HG02885 (cell line): Measurements from ENCODE around the gene CCDC71.

Experiments used
- ATAC-seq: cut with Tn5 transposase; IDR thresholded peaks from one replicate; pipeline ENCODE4 v1.9.1; 2021; ENCODE audit warnings: mild to moderate bottlenecking; ENCODE audit not compliant: unreplicated experiment, poor library complexity

The CCDC71 gene

DNA sequence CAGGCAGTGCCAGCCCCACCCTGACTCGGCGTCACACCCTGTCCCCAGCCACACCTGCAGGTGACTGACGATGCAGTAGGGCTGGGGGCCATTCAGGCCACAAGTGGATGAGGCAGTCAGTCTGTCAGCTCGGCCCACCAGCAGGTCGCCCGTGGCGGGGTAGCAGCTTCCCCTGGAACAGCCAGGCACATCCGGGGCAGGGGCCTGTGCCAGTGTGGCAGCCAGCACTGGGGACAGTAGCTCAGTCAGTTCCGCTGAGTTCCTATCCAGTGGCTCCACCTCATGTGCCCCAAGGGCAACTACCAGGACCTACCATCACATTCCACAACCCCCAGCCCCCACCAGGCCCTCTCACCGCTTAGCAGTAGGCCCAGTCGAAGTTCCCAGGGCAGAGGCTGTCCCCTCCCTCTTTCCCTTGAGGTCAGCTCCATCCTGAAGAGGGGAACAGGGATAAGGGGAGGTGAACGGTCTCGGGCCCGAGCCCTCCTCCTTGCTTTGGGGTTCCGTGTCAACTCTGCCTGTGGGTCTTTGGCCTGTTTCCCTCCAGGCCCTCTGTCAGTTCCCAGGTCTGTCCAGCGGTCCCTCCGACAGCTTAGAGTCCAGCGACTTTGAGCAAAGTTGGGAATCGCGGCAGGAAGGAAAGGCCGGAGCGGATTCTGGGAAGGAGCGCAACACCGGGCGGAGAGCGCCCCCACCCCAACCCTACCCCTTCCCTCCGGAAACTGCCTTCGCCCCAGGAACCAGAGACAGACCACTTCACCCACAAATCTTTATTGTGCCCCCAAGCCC is 33.5 kb downstream of the CCDC71 start, which contains the start of gene LAMB2:
TSS of gene LAMB2 (minus strand) at position 614 of the 789 bp plus-strand sequence. CDS start at position 431, 183 bp downstream.
- ATAC-seq, result no peak

DNA sequence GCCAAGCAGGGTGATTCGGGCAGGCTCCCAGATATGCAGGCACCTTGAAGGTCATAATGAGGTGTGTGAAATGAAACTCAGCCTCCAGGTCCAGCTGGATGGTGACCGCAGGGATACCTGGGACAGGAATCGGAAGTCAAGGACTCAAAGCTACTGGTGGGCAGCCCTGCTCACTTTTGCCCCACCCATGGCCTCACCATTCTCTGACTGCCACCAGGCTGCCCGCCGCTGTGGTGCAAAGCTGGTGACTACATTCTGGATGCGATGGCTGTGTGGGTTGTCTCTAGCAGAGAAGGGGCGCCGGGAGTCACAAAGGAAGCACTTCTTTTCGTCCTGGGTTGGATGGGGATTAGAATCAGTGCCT is 34.1 kb downstream of the CCDC71 start:
- ATAC-seq, result no peak

DNA sequence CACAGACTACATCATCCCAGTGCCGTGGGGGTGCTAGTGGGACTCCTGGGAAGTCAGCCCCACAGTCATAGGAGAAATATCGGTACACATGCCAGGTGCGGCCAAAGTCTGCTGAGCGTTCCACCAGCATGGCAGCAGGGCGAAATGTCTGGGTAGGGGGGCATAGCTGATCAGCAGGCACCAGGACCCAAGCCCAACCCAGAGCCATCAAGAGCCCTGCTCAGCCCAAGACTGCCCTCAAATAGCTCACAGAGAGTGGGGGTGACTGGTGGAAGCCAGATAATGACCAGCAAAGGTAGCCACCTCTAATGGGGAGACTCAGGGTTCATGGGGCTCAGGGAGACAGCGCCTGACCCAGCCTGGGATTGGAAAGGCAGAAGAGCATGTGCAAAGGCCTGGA is 34.6 kb downstream of the CCDC71 start:
- ATAC-seq, result no peak

DNA sequence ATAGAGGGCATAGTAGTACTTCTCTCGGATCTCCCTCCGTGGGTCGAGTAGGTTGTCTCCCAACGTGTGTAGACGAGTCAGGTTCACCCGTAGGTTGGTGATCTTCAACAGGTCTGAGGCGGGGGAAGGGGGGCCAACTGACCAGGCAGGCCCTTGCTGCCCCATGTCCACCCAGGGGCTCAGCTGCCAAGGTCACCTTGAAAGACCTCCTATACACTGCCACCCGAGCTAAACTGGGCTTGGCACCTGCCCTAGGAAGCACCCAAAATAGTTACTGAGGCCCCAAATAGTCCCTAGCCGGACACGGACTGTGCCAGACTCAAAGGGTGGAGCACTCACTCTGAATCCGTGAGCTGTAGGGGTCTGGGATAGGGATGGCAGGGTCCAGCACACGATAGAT is 35.1 kb downstream of the CCDC71 start:
- no peak for ATAC-seq

DNA sequence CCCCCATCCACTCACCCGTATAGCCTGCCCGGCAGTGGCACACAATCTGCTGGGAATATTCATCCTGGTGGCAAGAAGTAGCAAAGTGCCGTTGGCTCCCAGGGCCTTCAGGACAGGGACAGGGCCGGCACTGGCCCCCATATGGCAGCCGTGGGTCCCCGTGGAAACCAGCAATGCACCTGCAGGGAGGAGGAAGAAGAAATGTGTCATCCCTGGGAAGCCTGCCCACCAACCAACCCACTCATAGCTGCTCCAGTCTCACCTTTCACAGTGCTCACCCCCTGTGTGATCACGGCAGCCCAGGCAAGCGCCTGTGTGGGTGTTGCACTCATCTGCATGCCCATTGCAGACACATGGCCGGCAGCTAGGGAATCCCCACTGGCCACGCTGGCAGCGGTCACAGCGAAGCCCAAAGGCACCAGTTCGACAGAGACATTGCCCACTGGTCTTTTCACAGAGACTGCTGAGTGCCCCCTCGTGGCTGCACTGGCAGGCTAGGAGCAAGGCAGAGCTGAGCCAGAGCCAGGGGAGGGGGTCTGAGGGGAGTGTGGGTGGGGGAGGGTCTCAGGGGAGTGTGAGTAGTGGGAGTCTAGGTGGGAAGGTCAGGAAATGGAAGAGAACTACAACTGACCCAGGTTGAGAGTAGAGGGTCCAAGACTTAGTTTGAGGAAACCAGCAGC is 41.0 kb downstream of the CCDC71 start:
- no peak for ATAC-seq

DNA sequence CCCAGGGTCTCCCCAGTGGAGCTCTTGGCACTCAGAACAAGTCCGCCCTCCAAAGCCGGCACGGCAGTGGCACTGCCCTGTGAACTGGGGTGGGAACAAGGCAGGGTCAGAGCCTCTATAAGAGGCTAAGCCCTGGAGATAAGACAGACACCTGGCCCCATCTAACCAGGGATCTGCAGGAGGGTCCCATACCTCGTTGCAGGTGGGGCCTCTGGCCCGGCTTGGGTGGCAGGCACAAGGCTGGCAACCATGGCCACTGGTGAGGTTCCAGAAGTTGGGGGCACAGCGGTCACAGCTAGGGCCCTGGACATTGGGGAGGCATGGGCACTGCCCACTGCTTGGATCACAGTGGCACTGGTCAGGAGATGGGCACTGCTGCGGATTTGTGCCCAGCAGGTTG is 41.9 kb downstream of the CCDC71 start:
- ATAC-seq, result no peak

DNA sequence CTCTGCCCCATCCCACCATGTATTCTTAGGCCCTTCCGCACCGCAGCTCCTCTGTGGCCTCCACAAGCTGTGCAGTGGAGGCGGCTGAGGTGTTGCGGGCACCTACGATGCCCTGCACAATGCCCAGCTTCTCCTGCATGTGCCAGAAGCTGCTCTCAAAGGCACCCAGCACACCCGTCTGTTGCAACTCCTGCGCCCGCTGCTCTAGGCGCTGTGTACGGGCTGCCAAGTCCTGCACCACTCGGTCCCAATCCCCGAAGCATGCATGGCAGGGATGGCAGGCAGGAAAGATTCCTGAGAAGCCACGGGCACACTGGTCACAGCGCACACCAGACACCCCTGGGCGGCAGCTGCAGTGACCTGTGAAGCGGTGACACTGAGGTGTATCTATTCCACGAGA is 42.4 kb downstream of the CCDC71 start:
- ATAC-seq, result no peak

DNA sequence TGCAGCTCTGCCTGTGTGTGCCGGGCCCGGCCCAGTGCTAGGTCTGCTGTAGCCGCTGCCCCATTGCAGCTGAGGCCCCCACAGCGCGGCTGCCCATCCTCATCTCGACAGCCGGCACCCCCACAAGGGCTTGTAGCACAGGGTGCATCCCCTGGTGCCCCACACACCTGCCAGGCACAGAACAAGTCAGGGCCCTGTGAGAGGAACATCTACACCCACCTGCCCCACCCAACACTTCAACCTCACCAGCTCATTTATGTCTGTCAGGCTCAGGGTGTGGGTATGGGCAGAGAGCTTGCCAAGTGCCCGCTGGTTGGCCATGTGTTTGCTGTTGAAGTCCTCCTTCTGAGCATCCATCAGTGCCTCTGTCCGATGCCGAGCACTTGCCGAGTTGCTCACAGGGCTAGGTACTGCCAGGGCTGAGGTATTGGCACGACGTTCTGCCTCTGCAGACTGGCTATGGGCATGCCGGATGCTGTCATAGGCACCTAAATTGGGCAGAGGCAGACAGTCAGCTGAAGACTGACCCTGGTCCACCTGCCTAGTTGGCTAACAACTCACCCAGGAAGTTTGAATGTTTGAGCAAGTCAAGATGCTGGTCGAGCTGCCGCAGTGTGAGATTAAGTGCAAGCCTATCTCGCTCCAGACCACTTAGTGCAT is 43.1 kb downstream of the CCDC71 start:
- ATAC-seq, result no peak

DNA sequence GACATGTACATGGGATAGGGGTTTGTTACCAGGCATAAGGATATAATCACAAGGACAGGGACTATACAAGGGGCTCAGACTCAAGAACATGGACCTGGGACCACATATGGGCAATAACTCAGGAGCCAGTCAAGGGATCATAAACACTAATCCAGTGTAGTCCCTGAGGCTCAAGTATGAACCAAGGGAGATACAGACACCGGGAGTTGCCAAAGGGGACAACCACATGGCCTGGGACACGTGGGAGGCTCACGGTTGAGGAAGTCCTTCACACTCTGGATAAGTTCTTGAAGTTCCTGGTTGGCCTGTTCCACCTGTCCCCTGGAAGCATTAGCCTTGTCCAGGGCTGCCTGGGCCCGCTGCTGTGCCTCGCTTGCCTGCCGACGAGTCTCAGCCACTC is 43.7 kb downstream of the CCDC71 start:
- no peak for ATAC-seq

DNA sequence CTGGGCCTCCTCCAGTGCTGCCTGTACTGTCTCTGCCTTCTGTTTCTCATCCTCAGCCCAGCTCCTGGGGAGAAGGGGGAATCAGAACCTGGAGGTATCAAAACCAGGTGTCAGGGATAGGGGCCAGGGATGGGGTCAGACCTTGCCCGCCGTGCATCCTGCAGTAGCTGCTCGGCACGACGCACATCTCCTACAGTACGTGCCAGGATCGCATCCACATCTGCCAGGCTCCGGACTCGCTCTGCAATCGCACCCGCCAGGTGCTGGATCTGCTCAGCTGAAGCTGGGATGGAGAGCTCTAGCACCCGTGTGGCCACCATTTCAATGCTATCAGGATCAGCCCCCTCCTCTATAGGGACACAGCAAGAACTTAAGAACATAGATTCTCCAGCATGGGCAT is 44.1 kb downstream of the CCDC71 start:
- no peak for ATAC-seq

DNA sequence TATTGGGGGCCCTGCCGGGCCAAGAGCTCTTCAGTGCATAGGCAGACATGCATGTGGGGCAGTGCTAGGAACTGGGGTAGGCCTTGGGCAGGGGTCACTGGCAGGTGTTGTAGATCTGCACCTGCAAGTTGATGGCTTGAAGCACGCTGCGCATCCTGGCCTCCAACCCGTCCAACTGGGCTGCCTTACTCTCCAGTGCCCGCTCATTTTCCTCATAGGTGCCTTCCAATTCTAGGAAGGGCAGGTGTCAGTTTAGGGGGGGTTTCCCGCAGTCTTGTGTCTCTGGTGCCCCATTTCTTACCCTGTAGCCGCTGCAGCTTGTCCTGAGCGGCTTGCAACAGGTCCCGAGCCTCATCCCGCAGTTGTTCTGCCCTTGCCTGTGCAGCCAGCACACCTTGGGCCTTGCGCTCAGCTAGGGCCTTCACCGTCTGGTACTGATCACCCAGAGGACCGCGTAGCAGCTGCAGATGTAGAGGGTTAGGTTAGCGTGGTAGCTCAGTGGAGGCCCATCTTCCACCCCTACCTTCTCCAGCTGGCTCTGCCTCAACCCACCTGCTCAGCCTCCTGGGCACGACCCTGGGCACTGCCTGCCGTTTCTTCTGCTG is 44.9 kb downstream of the CCDC71 start:
- no peak for ATAC-seq

DNA sequence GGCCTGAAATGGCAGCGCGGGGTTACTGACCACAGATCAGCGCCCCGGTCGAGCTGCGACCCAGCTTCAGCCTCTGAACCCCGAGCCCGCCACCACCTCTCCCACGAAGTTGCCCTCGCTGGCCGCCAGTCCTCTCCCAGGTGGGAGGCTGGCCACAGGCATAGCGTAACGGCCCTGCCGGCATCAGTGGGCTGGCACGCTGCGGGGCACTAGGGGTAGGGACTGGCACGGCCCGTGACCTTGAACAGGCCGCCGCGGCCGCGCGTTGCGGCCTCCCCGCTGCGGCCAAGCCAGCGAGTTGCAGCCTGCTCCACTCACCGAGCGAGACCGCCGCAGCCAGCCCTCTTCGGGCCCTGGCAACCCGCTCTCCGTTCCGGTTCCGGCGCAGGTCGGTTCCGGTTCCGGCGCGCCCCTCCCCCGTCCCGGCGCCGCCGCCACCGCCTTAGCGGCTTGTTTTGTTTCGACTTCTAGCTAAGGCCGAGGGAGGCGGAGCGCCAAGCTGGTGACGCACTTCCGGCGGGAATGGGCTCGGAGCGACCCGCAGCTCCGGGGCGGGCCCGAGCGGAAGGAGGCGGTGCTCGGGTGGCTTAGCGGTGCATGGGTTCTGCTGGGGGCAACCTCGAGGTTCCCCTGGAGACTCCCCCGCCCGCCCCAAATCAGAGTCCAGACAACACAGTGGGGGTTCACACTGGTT is 45.5 kb downstream of the CCDC71 start, which contains the start of gene USP19:
TSS of gene USP19 (minus strand) at position 386 of the 694 bp plus-strand sequence. CDS start 1,678 bp downstream, outside the sequence.
- ATAC-seq, result peak; percentile 89

DNA sequence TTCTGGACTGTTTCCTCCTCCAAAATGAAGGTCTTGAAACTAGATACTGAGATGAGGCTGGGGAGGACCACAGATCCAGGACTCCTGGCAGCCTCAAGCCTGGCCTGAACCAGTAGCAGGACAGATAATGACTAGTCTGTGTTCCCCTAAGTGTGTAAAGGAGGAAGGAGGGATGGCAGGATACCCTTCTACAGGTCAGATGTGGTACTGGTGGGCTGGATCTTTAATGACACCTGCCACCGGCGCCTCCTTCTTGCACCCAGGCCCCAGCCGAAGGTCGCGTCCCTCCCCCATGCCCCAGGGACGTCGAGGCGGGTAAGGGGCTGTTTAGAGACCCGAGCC is 46.1 kb downstream of the CCDC71 start:
- ATAC-seq, result no peak

DNA sequence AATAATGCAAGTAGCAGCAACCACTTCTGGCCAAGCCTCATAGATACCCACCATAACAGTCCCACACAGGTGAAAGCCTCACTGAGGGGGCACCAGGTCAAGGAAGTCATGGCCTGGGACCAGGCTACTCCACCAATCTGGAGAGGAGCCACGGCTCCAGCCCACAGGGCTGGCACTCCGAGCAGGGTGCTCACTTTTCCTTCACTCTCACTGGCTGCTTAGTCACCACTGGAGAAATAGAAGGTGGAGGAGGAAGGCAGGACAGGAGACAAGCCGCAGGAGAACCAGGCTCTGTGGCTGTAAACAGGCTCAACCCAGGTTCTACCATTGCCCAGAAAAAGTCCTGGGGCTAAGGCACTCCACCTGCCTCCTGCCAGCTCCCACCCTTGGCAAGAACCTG is 46.7 kb downstream of the CCDC71 start:
- no peak for ATAC-seq

DNA sequence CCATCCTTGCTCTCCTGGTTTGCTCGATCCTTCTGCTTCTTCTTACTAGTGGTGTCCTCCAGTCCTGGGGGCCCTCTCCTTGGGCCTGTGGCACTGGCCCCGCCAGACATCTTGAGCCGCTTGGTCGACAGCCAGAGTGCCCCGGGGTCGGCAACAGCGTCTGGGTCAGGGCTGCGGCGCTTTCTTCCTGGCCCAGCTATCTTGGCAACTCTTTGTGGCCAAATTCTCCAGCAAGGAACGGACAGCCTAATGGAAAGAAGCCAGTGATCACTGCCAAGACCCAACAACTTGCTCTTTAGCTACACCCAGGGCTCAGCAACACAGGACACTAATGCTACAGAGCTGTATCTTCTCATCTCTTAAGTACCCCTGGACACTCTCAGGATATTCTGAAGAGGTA is 47.1 kb downstream of the CCDC71 start:
- no peak for ATAC-seq
